GM20431 (cell line): ENCODE results near the gene CACNG7.
"Not testable (repeated sequence)": the region's sequence is repeated elsewhere in the genome, so short reads cannot be mapped to it uniquely, and the experiment has no call there.

ENCODE experiments used
- in situ Hi-C: fragments of 300-500 bp; cut with MseI, MboI; formaldehyde crosslinking; loops from one replicate; pipeline ENCODE4 v1.15.0; 2020; ENCODE audit warnings: low sequenced_read_pairs; ENCODE audit not compliant: unreplicated experiment

The CACNG7 gene

DNA sequence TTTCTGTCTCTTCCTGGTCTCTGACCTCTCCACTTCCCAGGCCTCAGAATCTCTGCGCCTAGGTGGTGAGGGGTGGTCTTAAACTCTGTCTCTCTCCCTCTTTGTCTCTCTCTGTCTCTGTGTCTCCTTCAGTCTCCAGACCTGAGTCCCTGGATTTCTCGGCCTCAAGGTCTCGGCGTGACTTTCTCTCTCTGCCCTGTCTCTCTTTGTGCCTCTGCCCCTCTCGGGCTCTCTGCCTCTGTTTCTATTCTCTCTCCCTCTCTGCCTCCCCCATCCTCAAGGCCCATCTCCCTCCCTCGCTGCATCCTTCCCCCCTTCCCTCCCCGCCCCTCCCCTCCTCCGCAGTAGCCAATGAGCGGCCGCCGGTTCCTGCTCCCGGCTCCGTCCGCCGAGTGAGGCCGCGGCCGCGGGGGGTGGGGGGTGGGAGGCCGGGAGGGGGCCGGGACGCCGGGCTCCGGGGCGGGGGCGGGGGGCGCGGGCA is at the start of gene CACNG7:
Gene CACNG7 (plus strand): TSS at position 344 of the 481 bp plus-strand sequence. CDS start 3,554 bp downstream, outside the sequence.
- in situ Hi-C loops: no loop called here

- in situ Hi-C loops: no loop called here
Observed at GRCh38 chr19:53864308-53864836, 44.7 kb upstream of the CACNG7 start.

DNA sequence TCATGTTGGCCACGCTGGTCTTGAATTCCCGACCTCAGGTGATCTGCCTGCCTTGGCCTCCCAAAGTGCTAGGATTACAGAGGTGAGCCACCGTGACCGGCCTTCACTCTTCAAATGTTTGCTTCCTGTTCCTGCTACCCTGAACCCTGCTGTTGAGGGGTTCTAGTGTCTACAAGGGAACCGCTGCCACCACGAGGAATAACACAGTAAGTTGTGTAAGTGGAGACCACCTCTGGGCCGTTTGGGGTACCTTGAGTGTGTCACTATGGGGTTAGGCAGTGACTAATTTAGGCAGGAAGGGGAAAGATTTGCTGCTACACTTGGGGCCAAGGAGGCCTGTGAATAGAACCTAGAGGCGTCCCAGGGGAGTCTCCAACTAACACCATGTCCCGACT is 43.6 kb upstream of the CACNG7 start:
- in situ Hi-C loops: no loop called here

DNA sequence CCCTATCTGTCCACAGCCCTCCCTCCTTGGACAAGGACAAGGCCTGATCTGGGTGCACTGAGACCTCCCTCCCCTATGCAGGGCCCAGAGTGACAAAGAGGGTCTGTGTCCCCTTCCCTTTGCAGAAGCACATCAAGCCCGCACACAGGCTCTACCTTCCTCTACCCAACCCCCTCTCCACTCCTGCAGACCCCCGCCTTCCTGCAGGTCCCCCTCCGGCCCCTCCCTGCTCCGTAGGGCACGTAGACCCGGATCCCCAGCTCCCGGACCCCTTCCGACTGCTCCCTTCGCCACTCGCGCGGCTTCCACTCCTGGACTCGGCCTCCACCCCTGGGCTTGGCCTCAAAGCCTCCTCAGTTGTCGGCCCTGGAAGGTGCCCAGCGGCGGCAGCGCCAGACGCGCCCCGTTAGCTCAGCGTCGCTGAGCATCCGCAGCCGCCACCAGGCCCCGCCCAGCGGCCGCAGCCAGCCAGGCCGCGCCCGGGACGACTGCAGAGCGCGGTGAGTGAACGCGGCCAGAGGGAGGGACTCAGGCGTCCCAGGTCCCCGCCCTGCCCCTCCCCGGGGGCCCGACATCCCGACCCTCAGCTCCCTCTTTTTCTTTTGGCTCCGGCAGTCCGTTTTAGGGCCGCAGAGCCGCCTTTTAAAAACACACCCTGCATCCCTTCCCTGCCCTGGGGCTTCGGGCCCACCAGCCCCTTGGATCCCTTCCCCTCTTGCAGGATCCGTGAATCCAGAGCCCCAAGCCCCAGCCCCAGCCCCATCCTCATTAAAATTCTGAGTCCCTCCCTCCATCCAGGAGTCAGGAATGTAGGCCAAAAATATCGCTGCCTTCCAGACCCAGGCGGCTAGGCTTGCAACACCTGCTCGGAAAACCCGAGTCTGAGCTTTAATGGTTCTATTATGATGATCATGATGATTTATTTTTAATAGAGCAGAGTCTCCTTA is 42.9 kb upstream of the CACNG7 start:
- in situ Hi-C loops: no loop called here

- in situ Hi-C loops: no loop called here
Observed at GRCh38 chr19:53866865-53867224, 42.2 kb upstream of the CACNG7 start.

DNA sequence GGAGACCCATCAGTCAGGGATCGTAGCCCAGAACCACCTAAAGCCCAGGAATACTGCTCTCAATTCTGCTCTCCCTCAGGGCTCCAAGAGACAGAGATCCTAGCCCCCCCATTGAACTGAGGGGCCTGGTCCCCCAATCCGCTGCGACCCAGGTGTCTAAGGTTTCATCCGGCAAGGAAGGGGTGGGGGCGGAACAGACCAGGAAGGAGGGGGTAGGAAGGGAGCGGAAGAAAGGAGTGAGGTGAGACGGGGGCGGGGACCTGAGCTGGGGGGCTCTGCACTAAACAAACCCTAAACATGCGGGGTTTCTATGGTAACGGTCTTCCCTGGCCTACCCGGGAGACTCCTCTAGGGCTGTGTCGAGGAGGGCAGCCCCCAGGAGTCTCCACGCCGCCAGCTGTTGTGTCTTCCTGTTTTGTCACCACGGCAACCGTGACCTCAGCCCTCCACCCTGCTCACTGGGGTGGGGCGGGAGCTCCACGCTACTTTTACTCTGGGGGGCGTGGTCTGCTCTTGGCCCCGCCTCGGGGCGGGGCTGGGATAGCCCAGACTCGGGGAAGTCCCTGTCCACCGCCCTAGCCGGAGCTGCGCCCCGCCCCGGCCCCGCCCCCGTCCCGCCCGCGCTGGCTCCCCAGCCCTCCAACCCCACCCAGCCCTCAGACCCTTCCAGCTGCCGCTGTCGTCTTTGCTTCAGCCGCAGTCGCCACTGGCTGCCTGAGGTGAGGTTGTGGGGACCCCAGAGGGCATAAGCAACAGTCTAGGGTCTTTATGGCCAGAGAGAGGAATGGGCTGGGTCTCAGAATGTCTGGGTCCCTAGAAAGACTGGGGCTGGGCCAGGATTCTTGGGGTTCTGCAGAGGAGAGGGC is 41.6 kb upstream of the CACNG7 start, which contains the start of gene MYADM:
Gene MYADM (plus strand): TSS at position 659 of the 866 bp plus-strand sequence. CDS start 5,647 bp downstream, outside the sequence.
- in situ Hi-C loops: no loop called here

DNA sequence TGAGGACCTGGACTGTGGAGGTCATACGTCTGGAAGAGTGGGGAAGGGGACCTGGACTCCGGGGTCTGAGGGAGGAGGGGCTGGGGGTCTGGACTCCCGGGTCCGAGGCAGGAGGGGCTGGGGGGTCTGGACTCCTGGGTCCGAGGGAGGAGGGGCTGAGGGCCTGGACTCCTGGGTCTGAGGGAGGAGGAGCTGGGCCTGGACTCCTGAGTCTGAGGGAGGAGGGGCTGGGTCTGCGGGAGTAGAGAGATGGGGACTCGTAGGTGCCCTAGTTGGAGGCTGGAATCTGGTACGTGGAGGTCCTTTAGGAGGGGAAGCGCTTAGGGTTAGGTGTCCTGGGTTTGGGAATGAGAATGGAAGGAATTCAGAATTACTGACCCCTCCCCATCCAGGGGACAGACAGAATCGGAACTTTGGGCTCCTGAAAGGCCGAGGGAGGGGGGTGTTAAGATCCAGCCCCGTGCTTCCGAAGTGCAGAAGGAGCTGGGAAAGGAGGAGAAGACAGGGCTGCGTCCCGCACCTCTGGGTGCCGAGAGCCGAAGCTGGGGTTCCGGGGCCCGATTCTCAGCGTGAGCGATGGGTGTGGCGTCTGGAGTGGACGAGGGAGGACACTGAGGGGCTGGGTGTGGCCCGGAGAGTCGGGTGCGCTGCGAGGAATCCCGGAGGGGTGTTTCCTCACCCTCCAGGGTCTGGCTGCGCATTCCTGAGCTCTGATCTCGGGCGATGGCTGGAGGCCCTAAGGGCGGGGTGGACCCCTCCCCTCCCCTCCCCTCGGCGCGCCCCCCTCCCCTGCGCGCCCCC is 40.8 kb upstream of the CACNG7 start:
- in situ Hi-C loops: no loop called here

- in situ Hi-C loops: no loop called here
Observed at GRCh38 chr19:53868892-53869804, 39.9 kb upstream of the CACNG7 start.

- in situ Hi-C loops: not testable (repeated sequence)
Observed at GRCh38 chr19:53869805-53870484, 39.1 kb upstream of the CACNG7 start.

- in situ Hi-C loops: no loop called here
Observed at GRCh38 chr19:53870485-53870844, 38.6 kb upstream of the CACNG7 start.

- in situ Hi-C loops: no loop called here
Observed at GRCh38 chr19:53871454-53871853, 37.6 kb upstream of the CACNG7 start.

- in situ Hi-C loops: no loop called here
Observed at GRCh38 chr19:53872762-53873161, 36.3 kb upstream of the CACNG7 start.

GRCh38 chr19:53873773-53874605 is 35.1 kb upstream of the CACNG7 start:
- in situ Hi-C loops: no loop called here

DNA sequence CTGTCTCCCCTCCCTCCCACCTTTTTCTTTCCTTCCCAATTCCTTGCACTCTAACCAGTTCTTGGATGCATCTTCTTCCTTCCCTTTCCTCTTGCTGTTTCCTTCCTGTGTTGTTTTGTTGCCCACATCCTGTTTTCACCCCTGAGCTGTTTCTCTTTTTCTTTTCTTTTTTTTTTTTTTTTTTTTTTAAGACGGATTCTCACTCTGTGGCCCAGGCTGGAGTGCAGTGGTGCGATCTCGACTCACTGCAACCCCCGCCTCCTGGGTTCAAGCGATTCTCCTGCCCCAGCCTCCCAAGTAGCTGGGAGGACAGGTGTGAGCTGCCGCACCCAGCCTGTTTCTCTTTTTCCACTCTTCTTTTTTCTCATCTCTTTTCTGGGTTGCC is 34.5 kb upstream of the CACNG7 start:
- in situ Hi-C loops: no loop called here

- in situ Hi-C loops: no loop called here
Observed at GRCh38 chr19:53875602-53876325, 33.3 kb upstream of the CACNG7 start.

DNA sequence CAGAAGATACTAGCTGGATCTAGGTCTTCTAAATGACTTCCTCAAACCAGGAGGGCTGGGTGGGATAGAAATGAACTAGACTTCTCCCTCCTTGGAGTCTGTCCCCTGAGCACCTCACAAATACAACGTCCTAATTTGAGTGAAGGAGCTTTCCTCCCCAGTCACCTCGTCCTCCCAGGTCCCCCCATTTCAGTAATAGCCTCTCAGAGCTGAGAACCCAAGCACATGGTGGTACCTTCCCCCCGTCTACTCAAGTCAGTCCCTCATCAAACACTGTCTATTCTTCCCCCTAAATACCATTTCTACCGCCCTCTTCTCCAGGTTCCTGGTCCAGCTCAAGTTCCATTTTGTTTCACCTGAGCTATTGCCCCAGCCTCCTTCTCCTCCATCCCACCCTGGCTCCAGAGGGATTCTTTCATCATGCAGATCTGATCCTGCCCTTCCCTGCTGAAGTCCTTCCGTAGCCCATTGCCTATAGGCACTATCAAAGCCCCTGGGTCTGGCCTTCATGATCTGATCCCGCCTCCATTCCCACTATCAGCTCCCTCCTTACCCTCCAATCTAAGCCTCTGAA is 32.3 kb upstream of the CACNG7 start:
- in situ Hi-C loops: no loop called here
